K562 (cell line): Measurements from ENCODE around the gene CDKN2AIP. TPM values are rescaled to one million over a fixed set of nuclear protein-coding genes. Genes with fewer than 3 reads are reported as not detected.

Experiments
- ATAC-seq: fragments of 200-7000 bp; cut with Tn5 transposase; 3 replicates; pipeline ENCODE4 v1.9.1; 2020; ENCODE audit warnings: moderate library complexity
- BruUV-seq: library from RNA; stranded (reverse); fragments of 400-500 nt; replicated peaks from 2 replicates; lab custom pipeline; 2021; lab: Mats Ljungman, UMichigan
- CTCF ChIA-PET: fragments of 300-600 bp; formaldehyde crosslinking; extraction: SDS; loops from one replicate; lab custom pipeline; 2021; ENCODE audit warnings: low intra/inter-chr PET ratio; lab: Yijun Ruan, JAX
- POLR2A ChIA-PET: fragments of 300-600, 350-650 bp; sonication (Branson Sonifier 250); formaldehyde crosslinking; extraction: SDS; loops from one replicate; lab custom pipeline; 2021; ENCODE audit warnings: antibody characterized with exemption, inconsistent platforms; lab: Yijun Ruan, JAX
- DNase-seq, 4 experiments: peaks; one replicate each; pipeline versions ENCODE4 v3.0.0 to v3.0.0-alpha.2; 2011 to 2018; ENCODE audit warnings: low spot score in 3 of 4, mixed read lengths in 3 of 4; ENCODE audit errors: extremely low read depth in 1 of 4
- FAIRE-seq: peaks from 2 replicates; lab custom pipeline; 2011; peaks lifted over from hg19 to GRCh38; lab: Jason Lieb, UNC
- H2AFZ ChIP-seq: 2 replicates; pipeline ENCODE4 v1.6.0; 2011; ENCODE audit warnings: low read depth, low read length, control low read depth, inconsistent platforms
- H3K27ac ChIP-seq: fragments of 200-600 bp; 3 replicates; pipeline ENCODE4 v1.8.0; 2011; ENCODE audit warnings: low read depth, mild to moderate bottlenecking, control low read depth, inconsistent platforms, low read length, moderate library complexity, mixed read lengths; ENCODE audit errors: extremely low read depth
- H3K27me3 ChIP-seq, 2 experiments: fragments of 300-600 bp in 1 of 2; 2 replicates in 1 of 2; 3 replicates in 1 of 2; pipeline versions ENCODE4 v1.6.0 to v1.8.0; 2011; ENCODE audit warnings: inconsistent platforms in 2 of 2, low read length in 2 of 2, mild to moderate bottlenecking in 1 of 2, mixed read lengths in 1 of 2, moderate library complexity in 1 of 2; ENCODE audit not compliant: control insufficient read depth in 2 of 2, insufficient read depth in 2 of 2
- H3K36me3 ChIP-seq: fragments of 300-600 bp; 3 replicates; pipeline ENCODE4 v1.8.0; 2011; ENCODE audit warnings: mild to moderate bottlenecking, low read length, inconsistent platforms; ENCODE audit not compliant: control insufficient read depth, insufficient read depth
- H3K4me1 ChIP-seq, 2 experiments: fragments of 200-600 bp in 1 of 2; replicated peaks in 1 of 2; 2 replicates in 1 of 2; 3 replicates in 1 of 2; pipeline versions ENCODE4 v1.5.1 to v1.8.0; 2011; ENCODE audit warnings: inconsistent platforms in 2 of 2, low read length in 2 of 2, mild to moderate bottlenecking in 1 of 2, mixed read lengths in 1 of 2, moderate library complexity in 1 of 2; ENCODE audit not compliant: control insufficient read depth in 2 of 2, insufficient read depth in 2 of 2
- H3K4me2 ChIP-seq: 2 replicates; pipeline ENCODE4 v1.6.1; 2011; ENCODE audit warnings: low read length, control low read depth, inconsistent platforms, mixed read lengths; ENCODE audit not compliant: insufficient read depth
- H3K4me3 ChIP-seq: fragments of 200-600 bp; sonication (generic), shearing (Covaris generic); 2 replicates; pipeline ENCODE4 v1.5.1; 2016; ENCODE audit warnings: control low read depth, inconsistent platforms
- H3K79me2 ChIP-seq: fragments of 200-600 bp; 3 replicates; pipeline ENCODE4 v1.8.0; 2011; ENCODE audit warnings: low read length, inconsistent platforms; ENCODE audit not compliant: control insufficient read depth, insufficient read depth
- H3K9ac ChIP-seq, 2 experiments: 2 replicates each; pipeline versions ENCODE4 v1.6.0 to v1.6.1; 2011; ENCODE audit warnings: low read depth in 2 of 2, low read length in 2 of 2, control low read depth in 1 of 2, inconsistent platforms in 1 of 2, mild to moderate bottlenecking in 1 of 2, mixed read lengths in 1 of 2; ENCODE audit not compliant: insufficient read depth in 1 of 2
- H3K9me1 ChIP-seq: one replicate; pipeline ENCODE4 v1.6.0; 2011; ENCODE audit warnings: inconsistent platforms, mild to moderate bottlenecking, low read length, moderate library complexity; ENCODE audit not compliant: control insufficient read depth, insufficient read depth
- H3K9me3 ChIP-seq: replicated peaks from 2 replicates; pipeline ENCODE4 v1.5.1; 2011; ENCODE audit warnings: low read depth, low read length, inconsistent platforms; ENCODE audit not compliant: control insufficient read depth, insufficient read depth
- H4K20me1 ChIP-seq: replicated peaks from 2 replicates; pipeline ENCODE4 v1.6.1; 2011; ENCODE audit warnings: low read length, inconsistent platforms, mixed read lengths; ENCODE audit not compliant: control insufficient read depth, insufficient read depth
- CHD2 ChIP-seq: IDR thresholded peaks from 2 replicates; pipeline ENCODE4 v1.6.1; 2011; ENCODE audit warnings: low read depth, low read length
- COPS2 ChIP-seq: fragments of 450-650 bp; conservative IDR thresholded peaks from 2 replicates; pipeline ENCODE4 v1.6.1; 2016; ENCODE audit warnings: mild to moderate bottlenecking, moderate library complexity
- HMGN3 ChIP-seq: IDR thresholded peaks from 2 replicates; pipeline ENCODE4 v1.6.1; 2011; ENCODE audit warnings: borderline replicate concordance, low read depth, mild to moderate bottlenecking, mixed read lengths, low read length; ENCODE audit not compliant: insufficient read length; ENCODE audit errors: extremely low read depth
- NFIX ChIP-seq: fragments of 250-450 bp; sonication (Bioruptor Pico); IDR thresholded peaks from 2 replicates; pipeline ENCODE4 v1.4.0; 2020; ENCODE audit warnings: low read depth, mild to moderate bottlenecking, moderate library complexity
- SAFB2 ChIP-seq: fragments of 200-400 bp; formaldehyde crosslinking; IDR thresholded peaks from 2 replicates; pipeline ENCODE4 v1.6.1; 2018; ENCODE audit warnings: borderline replicate concordance, low read length, low read depth, moderate library complexity; ENCODE audit not compliant: severe bottlenecking
- TAL1 ChIP-seq: fragments of 450-650 bp; IDR thresholded peaks from 2 replicates; pipeline ENCODE4 v1.6.1; 2016; ENCODE audit warnings: mild to moderate bottlenecking
- TCFL5 ChIP-seq: fragments of 250-450 bp; sonication (Bioruptor Pico); conservative IDR thresholded peaks from 2 replicates; pipeline ENCODE4 v1.6.1; 2021; ENCODE audit warnings: mild to moderate bottlenecking, moderate library complexity, matching md5 sums
- TEAD4 ChIP-seq, 2 experiments: sonication (generic) in 1 of 2; formaldehyde crosslinking in 1 of 2; IDR thresholded peaks; 2 replicates each; pipeline versions ENCODE4 v1.6.1 to v1.8.0; 2012 to 2022; ENCODE audit warnings: borderline replicate concordance in 1 of 2, inconsistent platforms in 1 of 2, low read length in 1 of 2, mild to moderate bottlenecking in 1 of 2, missing genetic modification reagents in 1 of 2
- YY1 ChIP-seq, 3 experiments: IDR thresholded peaks; 2 replicates each; pipeline ENCODE4 v1.6.1; 2011; ENCODE audit warnings: low read length in 2 of 3, mild to moderate bottlenecking in 2 of 3, moderate library complexity in 2 of 3, borderline replicate concordance in 1 of 3, control low read depth in 1 of 3, low read depth in 1 of 3; ENCODE audit not compliant: insufficient read depth in 3 of 3, insufficient replicate concordance in 2 of 3, control insufficient read depth in 1 of 3, insufficient read length in 1 of 3; ENCODE audit errors: extremely low read depth in 1 of 3
- ZC3H11A ChIP-seq: IDR thresholded peaks from 2 replicates; pipeline ENCODE4 v1.6.1; 2012; ENCODE audit warnings: low read depth, low read length, improper control_type of control experiment
- ZNF217 ChIP-seq: sonication (generic); formaldehyde crosslinking; IDR thresholded peaks from 2 replicates; pipeline ENCODE4 v1.8.0; 2022; ENCODE audit warnings: mild to moderate bottlenecking, missing genetic modification reagents
- ZNF239 ChIP-seq: fragments of 250-450 bp; sonication (Bioruptor Pico); IDR thresholded peaks from 2 replicates; pipeline ENCODE4 v1.4.0; 2020; ENCODE audit warnings: mild to moderate bottlenecking
- WGBS: fragments of 100-300 bp; shearing (Covaris generic); methylation state at CpG from one replicate; pipeline ENCODE4 v1.1.6; 2016; ENCODE audit warnings: low coverage, mixed read lengths; ENCODE audit not compliant: insufficient coverage; ENCODE audit errors: missing lambda C conversion rate; 5-methylcytosine and 5-hydroxymethylcytosine counted together
- in situ Hi-C: fragments of 300-500 bp; cut with MboI; formaldehyde crosslinking; loops from 4 replicates; pipeline ENCODE4 v1.15.0; 2018; ENCODE audit warnings: inconsistent platforms, mixed read lengths
- intact Hi-C: fragments of 100-400 bp; cut with micrococcal nuclease; formaldehyde crosslinking; loops from 2 replicates; pipeline ENCODE4 v1.14.2; 2022
- polyA plus RNA-seq, 8 experiments: library from polyadenylated mRNA; depleted of rRNA in 4 of 8; stranded (reverse) in 5 of 8; unstranded in 3 of 8; fragments of >200 nt; fragmentation: Nextera tagmentation in 2 of 8; fragmentation: Illumina TruSeq in 1 of 8; extraction: Ambion mirVana in 2 of 8; extraction: Trizol in 1 of 8; gene quantifications; 2 replicates each; pipeline versions ENCODE4 v1.2.1 to v1.2.3, GENCODE V29; 2011 to 2014; ENCODE audit warnings: inconsistent platforms in 1 of 8, missing spikeins in 1 of 8
- total RNA-seq, 7 experiments: library from RNA; depleted of rRNA in 6 of 7; stranded (reverse); fragments of >200 nt in 6 of 7; fragmentation: Illumina TruSeq in 2 of 7; extraction: Trizol in 2 of 7; gene quantifications; 2 replicates each; pipeline versions ENCODE4 v1.2.1 to v1.2.3, GENCODE V29; 2011 to 2021; ENCODE audit warnings: low replicate concordance in 1 of 7
- TF ChIP-seq, protein P1 (sequence below), 3 experiments: fragments of 200-800 bp in 1 of 3; sonication (Bioruptor generic) in 1 of 3; sonication (generic) in 1 of 3; formaldehyde crosslinking in 1 of 3; IDR thresholded peaks; 2 replicates each; pipeline versions ENCODE4 v1.6.1 to v1.8.0; 2016 to 2022; ENCODE audit warnings: mild to moderate bottlenecking in 2 of 3, missing compliant biosample characterization in 2 of 3, missing genetic modification characterization in 2 of 3, missing genetic modification reagents in 1 of 3

The CDKN2AIP gene
- total and polyA plus RNA-seq, 9 of the 15 experiments (the other 6 are each of a cell fraction or from before 2014, with no cell fraction given) = 5.9 to 22.0 (median 19.7) TPM

DNA sequence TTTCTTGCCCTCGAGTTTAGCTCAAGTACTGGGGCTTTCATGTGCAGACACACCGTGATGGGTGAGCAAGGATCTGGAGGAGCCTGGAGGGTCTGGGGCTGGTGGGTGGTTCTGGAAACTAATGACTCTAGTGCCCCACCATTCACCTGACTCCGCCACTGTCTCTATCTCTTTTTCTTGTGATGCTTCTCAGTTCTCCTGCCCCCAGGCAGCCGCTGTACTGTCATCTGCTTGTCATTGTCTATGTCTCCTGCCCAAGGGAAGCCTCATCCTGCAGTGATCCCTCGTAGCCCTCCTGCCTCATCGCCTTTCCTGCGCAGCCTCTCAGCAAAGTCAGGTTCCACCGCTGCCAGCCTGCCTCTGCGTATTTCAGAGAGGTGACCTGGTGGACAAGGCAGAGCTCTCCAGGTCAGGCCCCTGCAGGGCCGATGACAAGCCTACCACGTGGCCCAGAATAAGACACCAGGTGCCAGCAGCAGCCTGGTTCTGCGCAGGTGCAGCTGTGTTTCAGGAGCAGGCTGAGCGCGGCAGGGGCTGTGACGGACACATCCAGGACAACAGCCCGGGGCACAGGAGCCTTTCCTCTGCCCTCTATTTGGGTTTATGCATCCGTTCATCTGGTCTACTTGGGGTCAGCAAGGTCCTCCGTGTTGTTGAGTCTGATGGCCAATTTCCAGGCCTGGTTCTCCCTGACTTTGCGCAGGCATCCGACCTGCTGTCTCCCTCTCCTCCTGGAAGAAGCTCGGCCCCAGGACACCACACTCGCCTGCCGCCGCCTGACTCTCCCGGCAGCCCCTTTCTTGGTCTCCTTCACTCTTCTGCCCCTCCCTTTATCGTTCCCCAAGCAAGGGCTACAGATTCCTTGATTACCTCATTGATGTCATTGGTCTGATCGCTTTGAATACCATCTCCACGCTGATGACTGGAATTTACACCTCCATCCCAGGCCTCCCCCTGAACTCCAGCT, 30.9 kb upstream of the CDKN2AIP start:
- DNase-seq (no peak), FAIRE-seq (no peak), ATAC-seq (no peak; the same call in 2 of the 3 replicates)
- no peak overlapping the region for H3K27ac ChIP-seq
- no peaks in the 10 kb centered on the region for H4K20me1 ChIP-seq
- in situ Hi-C loops (no loop called here), intact Hi-C loops (no loop called here)
- H3K9me1 ChIP-seq = no peaks in the 10 kb centered on the region
- BruUV-seq = no TSS peak
- POLR2A ChIA-PET = interaction anchor here (1.1 kb wide), 1 partner anchor 17 kb away, joined by 4 read pairs; no protein-coding TSS in a partner anchor
- H3K36me3 ChIP-seq = no peaks in the 10 kb centered on the region
- TF ChIP-seq ZNF217 (CRISPR knock-in tag) = no peak
- TF ChIP-seq YY1 (IDR thresholded peaks at IDR 0.05; ENCODE audit: borderline replicate concordance in 1 of 3, control insufficient read depth in 1 of 3, extremely low read depth in 1 of 3, insufficient read depth in 3 of 3, insufficient read length in 1 of 3, insufficient replicate concordance in 2 of 3, low read depth in 1 of 3, low read length in 2 of 3) = no peak
- no peak for TF ChIP-seq COPS2
- TF ChIP-seq NFIX (CRISPR knock-in tag) = no peak
- no peak for TF ChIP-seq SAFB2
- TF ChIP-seq TAL1 = no peak
- no peak for TF ChIP-seq TCFL5
- TF ChIP-seq ZC3H11A = no peak
- TF ChIP-seq CHD2 = no peak
- no peak for TF ChIP-seq TEAD4 (IDR thresholded peaks at IDR 0.05; ENCODE audit: low read length)
- TF ChIP-seq TEAD4 (CRISPR knock-in tag; IDR thresholded peaks at IDR 0.05; ENCODE audit: borderline replicate concordance) = no peak
- no peak for TF ChIP-seq ZNF239 (CRISPR knock-in tag)
- TF ChIP-seq, protein P1, sequence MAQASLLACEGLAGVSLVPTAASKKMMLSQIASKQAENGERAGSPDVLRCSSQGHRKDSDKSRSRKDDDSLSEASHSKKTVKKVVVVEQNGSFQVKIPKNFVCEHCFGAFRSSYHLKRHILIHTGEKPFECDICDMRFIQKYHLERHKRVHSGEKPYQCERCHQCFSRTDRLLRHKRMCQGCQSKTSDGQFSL (CRISPR knock-in tag; IDR thresholded peaks at IDR 0.05) = no peak
- TF ChIP-seq, protein P1 (tag; IDR thresholded peaks at IDR 0.05) = no peak
- no peak for TF ChIP-seq HMGN3
- 0 out of 5 replicates have a peak, but pooled peaks cover 0 to 4% of the 10 kb centered on the region in 2 experiments for H3K27me3 ChIP-seq
- H3K9ac ChIP-seq = no peak overlapping the region; a peak in 1 of 4 replicates
- no peaks in the 10 kb centered on the region for H3K79me2 ChIP-seq
- no peak overlapping the region for H3K4me3 ChIP-seq
- no peaks in the 10 kb centered on the region for H3K9me3 ChIP-seq
- H3K4me2 ChIP-seq = no peak overlapping the region
- CTCF ChIA-PET = no interaction called here
- 62% methylated on average over 25 of the region's 28 CpGs for WGBS
- H2AFZ ChIP-seq = peak overlapping the region; percentile 68
- peaks cover 0 to 5% of the 10 kb centered on the region in 2 experiments; a peak in 2 of 5 replicates for H3K4me1 ChIP-seq
